Caco-2 (cell line): Measurements from ENCODE around the gene CDKL5. TPM values are rescaled to one million over a fixed set of nuclear protein-coding genes. Genes with fewer than 3 reads are reported as not detected.

Experiments
- BruUV-seq: library from RNA; stranded (reverse); fragments of 400-500 nt; replicated peaks from 2 replicates; lab custom pipeline; 2021; lab: Mats Ljungman, UMichigan
- CTCF ChIA-PET: fragments of 300-600 bp; sonication (Branson Sonifier 250); formaldehyde crosslinking; loops from one replicate; lab custom pipeline; 2022; ENCODE audit warnings: antibody characterized with exemption; lab: Charles Lee
- POLR2A ChIA-PET: fragments of 300-600 bp; sonication (Branson Sonifier 250); formaldehyde crosslinking; loops from one replicate; lab custom pipeline; 2022; ENCODE audit warnings: antibody characterized with exemption; lab: Charles Lee
- DNase-seq, 2 experiments: peaks; one replicate each; pipeline versions ENCODE4 v3.0.0 to v3.0.0-alpha.2; 2020 to 2022
- H3K27me3 ChIP-seq: replicated peaks from 2 replicates; pipeline ENCODE4 v1.6.0; 2011; ENCODE audit warnings: low read length; ENCODE audit not compliant: control insufficient read depth, insufficient read depth
- H3K36me3 ChIP-seq: 2 replicates; pipeline ENCODE4 v1.5.1; 2011; ENCODE audit warnings: low read length; ENCODE audit not compliant: control insufficient read depth, insufficient read depth
- H3K4me1 ChIP-seq: fragments of 250-450 bp; sonication (Bioruptor Pico); 2 replicates; pipeline ENCODE4 v1.5.1; 2020; ENCODE audit warnings: mild to moderate bottlenecking
- H3K4me3 ChIP-seq: 2 replicates; pipeline ENCODE4 v1.5.1; 2011; ENCODE audit warnings: low read depth, mild to moderate bottlenecking, control low read depth, low read length
- H3K9me3 ChIP-seq: fragments of 250-450 bp; sonication (Bioruptor Pico); 2 replicates; pipeline ENCODE4 v1.5.1; 2020; ENCODE audit warnings: mild to moderate bottlenecking, moderate library complexity
- H3K27ac Mint-ChIP-seq: one replicate; pipeline ENCODE4 v1.8.0; 2022; ENCODE audit warnings: mixed read lengths; ENCODE audit not compliant: unreplicated experiment
- H3K27me3 Mint-ChIP-seq: one replicate; pipeline ENCODE4 v1.8.0; 2022; ENCODE audit warnings: mixed read lengths; ENCODE audit not compliant: insufficient read depth, unreplicated experiment
- H3K36me3 Mint-ChIP-seq: one replicate; pipeline ENCODE4 v1.8.0; 2022; ENCODE audit warnings: mild to moderate bottlenecking, mixed read lengths; ENCODE audit not compliant: insufficient read depth, unreplicated experiment
- H3K4me1 Mint-ChIP-seq: one replicate; pipeline ENCODE4 v1.8.0; 2022; ENCODE audit warnings: low read depth, mixed read lengths; ENCODE audit not compliant: unreplicated experiment
- H3K4me3 Mint-ChIP-seq: one replicate; pipeline ENCODE4 v1.8.0; 2022; ENCODE audit warnings: mild to moderate bottlenecking, moderate library complexity, mixed read lengths; ENCODE audit not compliant: unreplicated experiment
- H3K9me3 Mint-ChIP-seq: one replicate; pipeline ENCODE4 v1.8.0; 2022; ENCODE audit warnings: mixed read lengths; ENCODE audit not compliant: unreplicated experiment
- intact Hi-C: fragments of 100-400 bp; cut with micrococcal nuclease; formaldehyde crosslinking; loops from one replicate; pipeline ENCODE4 v1.10.0; 2022; ENCODE audit not compliant: unreplicated experiment
- total RNA-seq: library from RNA; stranded (reverse); gene quantifications from 2 replicates; pipeline ENCODE4 v1.2.3, GENCODE V29; 2022
- TF ChIP-seq, protein P1 (sequence below), 2 experiments: fragments of 200-600 bp in 1 of 2; IDR thresholded peaks; 1 replicate in 1 of 2; 2 replicates in 1 of 2; pipeline versions ENCODE4 v1.5.1 to v1.8.0; 2011 to 2022; ENCODE audit warnings: antibody characterized with exemption in 1 of 2, control low read depth in 1 of 2, inconsistent platforms in 1 of 2, low read depth in 1 of 2, low read length in 1 of 2, mild to moderate bottlenecking in 1 of 2, moderate library complexity in 1 of 2; ENCODE audit not compliant: insufficient read depth in 1 of 2, severe bottlenecking in 1 of 2, unreplicated experiment in 1 of 2

The CDKL5 gene
- total RNA-seq, 1 experiment from 2014 or later, result 23.7 TPM

DNA sequence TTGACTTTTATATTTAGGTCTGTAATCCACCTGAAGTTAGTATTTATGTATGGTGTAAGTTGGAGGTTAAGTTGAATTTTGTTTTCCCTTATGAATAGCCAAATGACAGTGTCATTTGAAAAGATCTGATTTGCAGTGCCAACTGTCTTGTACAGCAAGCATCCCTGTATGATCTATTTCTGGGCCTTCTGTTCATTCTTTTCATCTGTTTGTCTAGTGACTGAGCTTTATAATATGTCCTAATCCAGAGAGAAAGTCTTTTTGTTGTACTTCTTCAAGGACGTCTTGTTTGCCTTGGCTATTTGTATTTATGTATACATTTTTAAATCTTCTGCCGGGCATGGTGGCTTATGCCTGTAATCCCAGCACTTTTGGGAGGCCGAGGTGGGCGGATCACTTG is 39.6 kb downstream of the CDKL5 start:
- no peaks in the 10 kb centered on the region for H3K36me3 Mint-ChIP-seq
- TF ChIP-seq, protein P1, sequence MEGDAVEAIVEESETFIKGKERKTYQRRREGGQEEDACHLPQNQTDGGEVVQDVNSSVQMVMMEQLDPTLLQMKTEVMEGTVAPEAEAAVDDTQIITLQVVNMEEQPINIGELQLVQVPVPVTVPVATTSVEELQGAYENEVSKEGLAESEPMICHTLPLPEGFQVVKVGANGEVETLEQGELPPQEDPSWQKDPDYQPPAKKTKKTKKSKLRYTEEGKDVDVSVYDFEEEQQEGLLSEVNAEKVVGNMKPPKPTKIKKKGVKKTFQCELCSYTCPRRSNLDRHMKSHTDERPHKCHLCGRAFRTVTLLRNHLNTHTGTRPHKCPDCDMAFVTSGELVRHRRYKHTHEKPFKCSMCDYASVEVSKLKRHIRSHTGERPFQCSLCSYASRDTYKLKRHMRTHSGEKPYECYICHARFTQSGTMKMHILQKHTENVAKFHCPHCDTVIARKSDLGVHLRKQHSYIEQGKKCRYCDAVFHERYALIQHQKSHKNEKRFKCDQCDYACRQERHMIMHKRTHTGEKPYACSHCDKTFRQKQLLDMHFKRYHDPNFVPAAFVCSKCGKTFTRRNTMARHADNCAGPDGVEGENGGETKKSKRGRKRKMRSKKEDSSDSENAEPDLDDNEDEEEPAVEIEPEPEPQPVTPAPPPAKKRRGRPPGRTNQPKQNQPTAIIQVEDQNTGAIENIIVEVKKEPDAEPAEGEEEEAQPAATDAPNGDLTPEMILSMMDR (IDR thresholded peaks at IDR 0.05; ENCODE audit: insufficient read depth in 1 of 2, low read depth in 1 of 2, low read length in 1 of 2, severe bottlenecking in 1 of 2, unreplicated experiment in 1 of 2), result no peak
- no peaks in the 10 kb centered on the region for H3K9me3 Mint-ChIP-seq
- no peaks in the 10 kb centered on the region for H3K27me3 Mint-ChIP-seq
- H3K27ac Mint-ChIP-seq, result no peak overlapping the region
- Histone ChIP-seq H3K9me3 (no peaks in the 10 kb centered on the region), H3K27me3 (no peaks in the 10 kb centered on the region), H3K4me1 (no peaks in the 10 kb centered on the region), H3K36me3 (no peaks in the 10 kb centered on the region; the same call in 1 of the 2 replicates), H3K4me3 (no peak overlapping the region)
- ChIA-PET POLR2A (no interaction called here), CTCF (no interaction called here)
- peaks cover 7% of the 10 kb centered on the region for H3K4me1 Mint-ChIP-seq
- no TSS peak for BruUV-seq
- no peak overlapping the region for H3K4me3 Mint-ChIP-seq
- DNase-seq, result no peak
- intact Hi-C loops, result no loop called here

DNA sequence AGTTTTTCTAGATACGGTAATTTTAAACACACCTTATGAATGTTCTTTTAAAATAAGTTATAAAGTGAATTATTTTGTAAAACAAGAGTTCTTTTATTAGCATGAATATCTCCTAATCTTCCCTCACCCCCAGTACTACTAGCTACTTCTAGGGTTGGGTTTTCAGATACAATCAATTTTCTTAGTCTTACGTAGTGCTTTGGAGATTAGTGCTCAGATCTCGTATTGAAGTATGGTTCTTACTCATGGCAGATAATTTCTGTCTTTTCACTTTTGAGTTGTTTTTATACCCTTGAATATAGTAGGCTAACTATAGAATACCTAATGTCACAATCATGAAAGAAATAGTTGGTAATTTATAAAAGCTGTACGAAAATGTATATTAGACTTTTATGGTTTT is 43.2 kb downstream of the CDKL5 start:
- no TSS peak for BruUV-seq
- intact Hi-C loops, result no loop called here
- Histone ChIP-seq H3K4me1 (no peaks in the 10 kb centered on the region), H3K4me3 (no peak overlapping the region), H3K36me3 (no peaks in the 10 kb centered on the region), H3K9me3 (no peaks in the 10 kb centered on the region), H3K27me3 (no peaks in the 10 kb centered on the region)
- TF ChIP-seq, protein P1 (IDR thresholded peaks at IDR 0.05; ENCODE audit: insufficient read depth in 1 of 2, low read depth in 1 of 2, low read length in 1 of 2, severe bottlenecking in 1 of 2, unreplicated experiment in 1 of 2), result no peak
- peaks cover 5% of the 10 kb centered on the region for H3K36me3 Mint-ChIP-seq
- H3K4me3 Mint-ChIP-seq, result no peak overlapping the region
- no peaks in the 10 kb centered on the region for H3K9me3 Mint-ChIP-seq
- no peaks in the 10 kb centered on the region for H3K4me1 Mint-ChIP-seq
- no peak overlapping the region for H3K27ac Mint-ChIP-seq
- ChIA-PET POLR2A (no interaction called here), CTCF (no interaction called here)
- DNase-seq, result no peak
- H3K27me3 Mint-ChIP-seq, result no peaks in the 10 kb centered on the region

DNA sequence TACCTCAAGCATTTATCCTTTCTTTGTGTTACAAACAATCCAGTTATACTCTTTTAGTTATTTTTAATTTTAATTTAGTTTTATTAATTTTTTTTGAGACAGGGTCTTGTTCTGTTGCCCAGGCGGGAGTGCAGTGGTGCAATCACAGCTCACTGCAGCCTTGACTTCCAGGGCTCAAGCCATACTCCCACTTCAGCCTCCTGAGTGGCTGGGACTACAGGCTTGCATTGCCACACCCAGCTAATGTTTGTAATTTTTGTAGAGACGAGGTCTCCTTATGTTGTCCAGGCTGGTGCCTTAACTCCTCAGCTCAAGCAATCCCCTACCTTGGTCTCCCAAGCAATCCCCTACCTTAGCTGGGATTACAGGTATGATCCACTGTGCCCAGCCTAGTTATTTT is 45.9 kb downstream of the CDKL5 start:
- Histone ChIP-seq H3K9me3 (no peaks in the 10 kb centered on the region), H3K27me3 (no peaks in the 10 kb centered on the region), H3K4me3 (no peak overlapping the region), H3K4me1 (no peaks in the 10 kb centered on the region), H3K36me3 (no peaks in the 10 kb centered on the region)
- no TSS peak for BruUV-seq
- Mint-ChIP-seq H3K4me1 (no peaks in the 10 kb centered on the region), H3K4me3 (no peak overlapping the region), H3K36me3 (peaks cover 5% of the 10 kb centered on the region), H3K27me3 (no peaks in the 10 kb centered on the region), H3K9me3 (no peaks in the 10 kb centered on the region), H3K27ac (no peak overlapping the region)
- POLR2A ChIA-PET, result no interaction called here
- intact Hi-C loops, result no loop called here
- CTCF ChIA-PET, result no interaction called here
- DNase-seq, result no peak
- TF ChIP-seq, protein P1 (IDR thresholded peaks at IDR 0.05; ENCODE audit: insufficient read depth in 1 of 2, low read depth in 1 of 2, low read length in 1 of 2, severe bottlenecking in 1 of 2, unreplicated experiment in 1 of 2), result no peak
